AG04450 (cell line): ENCODE results near the gene SEPTIN10. TPM values are rescaled to one million over a fixed set of nuclear protein-coding genes. Genes with fewer than 3 reads are reported as not detected.

Experiments
- CTCF ChIA-PET: fragments of 300-600, 350-600 bp; formaldehyde crosslinking; extraction: SDS; loops from one replicate; lab custom pipeline; 2022; ENCODE audit warnings: antibody characterized with exemption, inconsistent platforms; lab: Charles Lee
- POLR2A ChIA-PET: fragments of 350-600 bp; formaldehyde crosslinking; extraction: SDS; loops from one replicate; lab custom pipeline; 2021; ENCODE audit warnings: antibody characterized with exemption, inconsistent platforms; lab: Yijun Ruan, JAX
- DNase-seq: peaks from one replicate; pipeline ENCODE4 v3.0.0-alpha.2; 2011; ENCODE audit warnings: low read depth, low spot score
- H3K27ac ChIP-seq: one replicate; pipeline ENCODE4 v1.5.1; 2012; ENCODE audit warnings: low read depth, low read length, control low read depth
- H3K27me3 ChIP-seq: one replicate; pipeline ENCODE4 v1.6.0; 2012; ENCODE audit warnings: low read length; ENCODE audit not compliant: control insufficient read depth, insufficient read depth
- H3K4me3 ChIP-seq: 2 replicates; pipeline ENCODE4 v1.5.1; 2011; ENCODE audit warnings: mild to moderate bottlenecking, low read depth, low read length, control low read depth
- H3K9me3 ChIP-seq: 2 replicates; pipeline ENCODE4 v1.5.1; 2012; ENCODE audit warnings: low read length; ENCODE audit not compliant: control insufficient read depth, insufficient read depth
- CTCF ChIP-seq: IDR thresholded peaks from 2 replicates; pipeline ENCODE4 v1.5.1; 2011; ENCODE audit warnings: low read depth, low read length, control low read depth, inconsistent platforms
- polyA plus RNA-seq: library from polyadenylated mRNA; depleted of rRNA; stranded (reverse); fragments of >200 nt; gene quantifications from 2 replicates; pipeline ENCODE4 v1.2.3, GENCODE V29; 2011

Gene SEPTIN10
- polyA plus RNA-seq, 1 experiment, result 105 TPM

GRCh38 chr2:109619032-109619615 is 5.4 kb upstream of the SEPTIN10 start:
- ChIA-PET POLR2A (no interaction called here), CTCF (no interaction called here)
- Histone ChIP-seq H3K27ac (no peak overlapping the region), H3K27me3 (peaks cover 11% of the 10 kb centered on the region), H3K9me3 (peaks cover 5% of the 10 kb centered on the region; the same call in 1 of the 2 replicates), H3K4me3 (no peak overlapping the region)
- TF ChIP-seq CTCF, result no peak
- no peak for DNase-seq

GRCh38 chr2:109616184-109616583 is 2.4 kb upstream of the SEPTIN10 start:
- no peak for TF ChIP-seq CTCF
- DNase-seq, result no peak
- Histone ChIP-seq H3K4me3 (peak overlapping the region; percentile 64), H3K9me3 (peaks cover 5% of the 10 kb centered on the region; the same call in 1 of the 2 replicates), H3K27ac (no peak overlapping the region), H3K27me3 (no peaks in the 10 kb centered on the region)
- ChIA-PET POLR2A (no interaction called here), CTCF (no interaction called here)

- Histone ChIP-seq H3K9me3 (peaks cover 5% of the 10 kb centered on the region; the same call in 1 of the 2 replicates), H3K4me3 (peak overlapping the region; percentile 64), H3K27ac (no peak overlapping the region), H3K27me3 (no peaks in the 10 kb centered on the region)
- TF ChIP-seq CTCF, result 0 out of 2 replicates have a peak, but pooled peaks have one; percentile 4
- no peak for DNase-seq
- ChIA-PET POLR2A (interaction anchor here (0.9 to 1.5 kb wide), 2 partner anchors 8 to 119 kb away, joined by 3 read pairs; no protein-coding TSS in a partner anchor), CTCF (interaction anchor here (1.5 kb wide), 1 partner anchor 71 kb away, joined by 3 read pairs; no protein-coding TSS in a partner anchor)
These were observed 1.9 kb upstream of the SEPTIN10 start for GRCh38 chr2:109615637-109616144.

DNA sequence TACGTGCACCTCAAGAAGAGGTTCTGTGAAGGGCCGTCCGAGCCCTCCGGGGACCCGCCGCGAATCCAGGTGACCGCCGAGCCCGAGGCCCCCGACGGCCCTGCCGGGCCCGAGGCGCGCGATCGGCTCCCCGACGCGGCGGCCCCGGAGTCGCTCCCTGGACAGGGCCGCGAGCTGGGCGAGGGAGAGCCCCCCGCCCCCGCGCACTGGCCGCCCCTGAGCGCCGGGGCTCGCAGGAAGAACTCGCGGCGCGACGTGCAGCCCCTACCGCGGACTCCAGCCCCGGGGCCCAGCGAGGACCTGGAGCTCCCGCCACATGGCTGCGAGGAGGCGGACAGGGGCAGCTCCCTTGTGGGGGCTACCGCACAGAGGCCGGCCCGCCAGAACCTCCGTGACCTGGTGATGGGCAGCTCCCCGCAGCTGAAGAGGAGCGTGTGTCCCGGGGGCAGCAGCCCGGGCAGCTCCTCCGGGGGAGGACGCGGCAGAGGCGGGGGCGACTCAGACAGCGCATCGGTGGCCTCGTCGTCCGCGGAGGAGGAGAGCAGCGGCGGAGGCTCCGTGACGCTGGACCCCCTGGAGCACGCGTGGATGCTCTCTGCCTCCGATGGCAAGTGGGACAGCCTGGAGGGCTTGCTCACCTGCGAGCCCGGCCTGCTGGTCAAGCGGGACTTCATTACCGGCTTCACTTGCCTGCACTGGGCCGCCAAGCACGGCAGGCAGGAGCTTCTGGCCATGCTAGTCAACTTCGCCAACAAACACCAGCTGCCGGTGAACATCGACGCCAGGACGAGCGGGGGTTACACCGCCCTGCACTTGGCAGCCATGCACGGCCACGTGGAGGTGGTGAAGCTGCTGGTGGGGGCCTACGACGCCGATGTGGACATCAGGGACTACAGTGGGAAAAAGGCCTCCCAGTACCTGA is 1.2 kb upstream of the SEPTIN10 start:
- CTCF ChIA-PET, result interaction anchor here (0.8 to 2.9 kb wide), 4 partner anchors 67 to 121 kb away, joined by 3 to 9 read pairs (median 6); no protein-coding TSS in a partner anchor

More for the DNA sequence above, 1.2 kb upstream of the SEPTIN10 start:
- Histone ChIP-seq H3K27me3 (no peaks in the 10 kb centered on the region), H3K4me3 (peak overlapping the region; percentile 64), H3K27ac (no peak overlapping the region), H3K9me3 (peaks cover 5% of the 10 kb centered on the region; the same call in 1 of the 2 replicates)
- POLR2A ChIA-PET, result interaction anchor here (0.6 to 2.9 kb wide), 8 partner anchors 9 to 119 kb away, joined by 3 to 13 read pairs (median 4); no protein-coding TSS in a partner anchor
- no peak for DNase-seq
- no peak for TF ChIP-seq CTCF
